IMR-90 (cell line): Measurements from ENCODE around the gene MEP1B.

ENCODE experiments used
- BHLHE40 ChIP-seq: fragments of 150-350 bp; IDR thresholded peaks from 2 replicates; pipeline ENCODE4 v1.6.1; 2016; ENCODE audit warnings: mild to moderate bottlenecking, low read depth, low read length
- CEBPB ChIP-seq: IDR thresholded peaks from 2 replicates; pipeline ENCODE4 v1.6.1; 2012; ENCODE audit warnings: low read depth, low read length, improper control_type of control experiment
- CHD1 ChIP-seq: IDR thresholded peaks from 2 replicates; pipeline ENCODE4 v1.6.1; 2012; ENCODE audit warnings: low read depth, low read length, improper control_type of control experiment
- FOS ChIP-seq: fragments of 150-350 bp; IDR thresholded peaks from 2 replicates; pipeline ENCODE4 v1.6.1; 2016; ENCODE audit warnings: low read depth, low read length
- MAFK ChIP-seq: IDR thresholded peaks from 2 replicates; pipeline ENCODE4 v1.6.1; 2012; ENCODE audit warnings: low read depth, low read length, improper control_type of control experiment
- MAZ ChIP-seq: IDR thresholded peaks from 2 replicates; pipeline ENCODE4 v1.6.1; 2012; ENCODE audit warnings: low read depth, mild to moderate bottlenecking, low read length, improper control_type of control experiment, moderate library complexity, borderline replicate concordance
- MXI1 ChIP-seq: IDR thresholded peaks from 2 replicates; pipeline ENCODE4 v1.6.1; 2012; ENCODE audit warnings: low read depth, mild to moderate bottlenecking, low read length, moderate library complexity, borderline replicate concordance
- POLR2A ChIP-seq: IDR thresholded peaks from 2 replicates; pipeline ENCODE4 v1.6.1; 2012; ENCODE audit warnings: mild to moderate bottlenecking, low read depth, low read length
- RAD21 ChIP-seq: IDR thresholded peaks from 2 replicates; pipeline ENCODE4 v1.6.1; 2012; ENCODE audit warnings: low read length, improper control_type of control experiment
- RCOR1 ChIP-seq: IDR thresholded peaks from 2 replicates; pipeline ENCODE4 v1.6.1; 2012; ENCODE audit warnings: mild to moderate bottlenecking, low read length, improper control_type of control experiment; ENCODE audit not compliant: insufficient replicate concordance
- RFX5 ChIP-seq: IDR thresholded peaks from 2 replicates; pipeline ENCODE4 v1.8.0; 2012; ENCODE audit warnings: low read depth, mild to moderate bottlenecking, low read length, moderate library complexity
- TF ChIP-seq, protein P1 (sequence below): conservative IDR thresholded peaks from 2 replicates; pipeline ENCODE4 v1.5.1; 2012; ENCODE audit warnings: mild to moderate bottlenecking, low read depth, low read length, improper control_type of control experiment
- TF ChIP-seq, protein P2 (sequence below): fragments of 150-350 bp; IDR thresholded peaks from 2 replicates; pipeline ENCODE4 v1.6.1; 2017; ENCODE audit warnings: mild to moderate bottlenecking, antibody characterized with exemption, low read length, low read depth

DNA sequence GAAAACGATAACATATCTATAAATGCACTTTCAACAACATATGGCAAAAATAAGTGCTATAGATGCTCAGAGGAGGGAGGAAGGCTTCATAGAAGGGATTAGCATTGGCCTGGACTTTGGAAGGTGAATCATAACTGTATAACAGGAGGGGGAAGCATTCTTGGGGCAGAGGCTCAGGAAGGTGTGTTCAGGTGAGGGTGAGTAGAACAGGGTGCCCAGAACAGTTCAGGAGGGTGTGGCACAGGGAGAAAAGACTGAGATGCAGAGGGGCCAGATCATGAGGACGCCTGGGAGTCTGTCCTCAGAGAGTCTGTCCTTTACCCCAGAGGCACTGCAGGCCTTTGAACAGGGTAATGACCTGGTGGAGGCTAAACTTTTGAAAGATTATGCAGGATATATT is 29.3 kb upstream of the MEP1B start:
- TF ChIP-seq MAZ (no peak), POLR2A (no peak), BHLHE40 (no peak), CHD1 (no peak), RFX5 (no peak), CEBPB (no peak), RCOR1 (no peak), RAD21 (no peak), FOS (no peak), MAFK (no peak), MXI1 (no peak)
- TF ChIP-seq, protein P1, sequence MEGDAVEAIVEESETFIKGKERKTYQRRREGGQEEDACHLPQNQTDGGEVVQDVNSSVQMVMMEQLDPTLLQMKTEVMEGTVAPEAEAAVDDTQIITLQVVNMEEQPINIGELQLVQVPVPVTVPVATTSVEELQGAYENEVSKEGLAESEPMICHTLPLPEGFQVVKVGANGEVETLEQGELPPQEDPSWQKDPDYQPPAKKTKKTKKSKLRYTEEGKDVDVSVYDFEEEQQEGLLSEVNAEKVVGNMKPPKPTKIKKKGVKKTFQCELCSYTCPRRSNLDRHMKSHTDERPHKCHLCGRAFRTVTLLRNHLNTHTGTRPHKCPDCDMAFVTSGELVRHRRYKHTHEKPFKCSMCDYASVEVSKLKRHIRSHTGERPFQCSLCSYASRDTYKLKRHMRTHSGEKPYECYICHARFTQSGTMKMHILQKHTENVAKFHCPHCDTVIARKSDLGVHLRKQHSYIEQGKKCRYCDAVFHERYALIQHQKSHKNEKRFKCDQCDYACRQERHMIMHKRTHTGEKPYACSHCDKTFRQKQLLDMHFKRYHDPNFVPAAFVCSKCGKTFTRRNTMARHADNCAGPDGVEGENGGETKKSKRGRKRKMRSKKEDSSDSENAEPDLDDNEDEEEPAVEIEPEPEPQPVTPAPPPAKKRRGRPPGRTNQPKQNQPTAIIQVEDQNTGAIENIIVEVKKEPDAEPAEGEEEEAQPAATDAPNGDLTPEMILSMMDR, result no peak
- TF ChIP-seq, protein P2, sequence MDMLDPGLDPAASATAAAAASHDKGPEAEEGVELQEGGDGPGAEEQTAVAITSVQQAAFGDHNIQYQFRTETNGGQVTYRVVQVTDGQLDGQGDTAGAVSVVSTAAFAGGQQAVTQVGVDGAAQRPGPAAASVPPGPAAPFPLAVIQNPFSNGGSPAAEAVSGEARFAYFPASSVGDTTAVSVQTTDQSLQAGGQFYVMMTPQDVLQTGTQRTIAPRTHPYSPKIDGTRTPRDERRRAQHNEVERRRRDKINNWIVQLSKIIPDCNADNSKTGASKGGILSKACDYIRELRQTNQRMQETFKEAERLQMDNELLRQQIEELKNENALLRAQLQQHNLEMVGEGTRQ, result no peak
